Measurements from ENCODE around the gene B4GALNT2.

The B4GALNT2 gene

DNA sequence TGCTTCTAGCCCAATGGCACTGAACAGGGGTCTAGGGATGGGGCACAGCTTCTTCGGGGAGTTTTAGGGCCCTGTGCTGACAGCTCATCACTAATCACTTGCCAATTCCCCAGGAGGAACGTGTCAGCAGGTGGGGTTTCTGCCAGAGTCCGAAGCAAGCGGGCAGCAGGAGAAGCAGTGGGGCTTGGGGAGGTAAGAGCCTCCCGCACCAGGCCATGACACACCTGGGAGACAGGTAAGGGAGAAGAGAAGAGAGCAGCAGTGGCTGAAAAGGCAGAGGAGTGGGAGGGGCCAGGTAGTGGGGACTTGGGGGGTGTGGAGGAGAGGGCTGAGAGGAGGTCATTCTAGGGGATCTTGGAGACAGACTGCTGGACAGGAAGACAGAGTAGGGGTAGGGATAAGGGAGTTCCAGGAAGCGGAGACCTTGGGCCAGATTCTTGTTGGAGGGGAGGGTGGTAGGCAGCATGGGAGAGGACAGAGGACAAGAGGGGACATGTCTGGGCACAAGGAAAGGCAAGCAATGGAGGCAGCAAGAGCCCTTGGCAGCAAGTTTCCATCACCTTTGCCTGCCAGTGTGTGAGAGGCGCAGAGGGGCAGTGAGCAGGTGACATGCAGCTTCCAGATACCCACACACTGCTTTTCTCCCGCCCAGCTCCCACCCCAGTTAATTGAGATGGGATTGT is 93.1 kb downstream of the B4GALNT2 start:
- H3K4me3 ChIP-seq (ENCODE audit: low read length): no peak overlapping the region
- TF ChIP-seq CTCF (conservative IDR thresholded peaks at IDR 0.05; ENCODE audit: low read length): no peak
- no peak for DNase-seq (ENCODE audit: low read depth)
